Mucosa of rectum (tissue), 2 donors: ENCODE measurements around the gene SPON1.

Experiments used
- H3K27ac ChIP-seq, 2 donors: one replicate each; pipeline ENCODE4 v1.7.0; 2013; ENCODE audit warnings: inconsistent platforms in 2 of 2, low read depth in 2 of 2, low read length in 2 of 2
- H3K27me3 ChIP-seq, 2 donors: one replicate each; pipeline ENCODE4 v1.7.0; 2013; ENCODE audit warnings: low read length in 2 of 2; ENCODE audit not compliant: control insufficient read depth in 2 of 2, insufficient read depth in 2 of 2
- H3K36me3 ChIP-seq, 2 donors: one replicate each; pipeline ENCODE4 v1.7.0; 2013; ENCODE audit warnings: low read length in 2 of 2; ENCODE audit not compliant: control insufficient read depth in 2 of 2, insufficient read depth in 2 of 2
- H3K4me1 ChIP-seq, 2 donors: one replicate each; pipeline ENCODE4 v1.7.0; 2013; ENCODE audit warnings: low read length in 2 of 2, mild to moderate bottlenecking in 1 of 2; ENCODE audit not compliant: control insufficient read depth in 2 of 2, insufficient read depth in 2 of 2
- H3K4me3 ChIP-seq, 2 donors: one replicate each; pipeline ENCODE4 v1.7.0; 2013; ENCODE audit warnings: low read length in 2 of 2
- H3K9ac ChIP-seq, 2 donors: one replicate each; pipeline ENCODE4 v1.7.0; 2013; ENCODE audit warnings: low read length in 2 of 2, low read depth in 1 of 2, mild to moderate bottlenecking in 1 of 2
- H3K9me3 ChIP-seq, 2 donors: one replicate each; pipeline ENCODE4 v1.7.0; 2013; ENCODE audit warnings: low read length in 2 of 2; ENCODE audit not compliant: control insufficient read depth in 2 of 2
- donor health status: healthy.
- donor health status: Normal muscosa, but diverticular disease.

Gene SPON1

DNA sequence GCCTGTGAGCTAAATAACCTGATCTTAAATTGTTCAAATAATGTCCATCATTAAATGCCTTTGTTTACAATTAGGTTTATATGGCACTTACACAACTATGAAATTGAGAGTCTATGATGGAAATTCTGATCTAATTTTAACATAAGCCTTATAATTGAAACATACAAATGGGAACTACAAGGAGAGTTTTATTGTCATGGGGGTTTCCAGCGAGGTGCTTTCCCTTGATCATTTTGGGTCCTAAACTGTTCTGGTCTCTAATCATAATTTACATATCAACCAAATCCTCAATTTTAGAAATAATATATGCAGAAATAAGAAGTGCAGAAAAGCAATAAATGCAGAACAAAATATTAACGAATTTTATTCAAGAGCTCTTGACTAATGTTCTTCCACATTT is 351.6 kb downstream of the SPON1 start:
- Histone ChIP-seq H3K27ac (no peak overlapping the region), H3K9ac (no peak overlapping the region), H3K27me3 (no peaks in the 10 kb centered on the region), H3K9me3 (no peaks in the 10 kb centered on the region), H3K4me1 (peaks cover 8 to 19% of the 10 kb centered on the region in 2 donors), H3K36me3 (no peaks in the 10 kb centered on the region), H3K4me3 (no peak overlapping the region)

DNA sequence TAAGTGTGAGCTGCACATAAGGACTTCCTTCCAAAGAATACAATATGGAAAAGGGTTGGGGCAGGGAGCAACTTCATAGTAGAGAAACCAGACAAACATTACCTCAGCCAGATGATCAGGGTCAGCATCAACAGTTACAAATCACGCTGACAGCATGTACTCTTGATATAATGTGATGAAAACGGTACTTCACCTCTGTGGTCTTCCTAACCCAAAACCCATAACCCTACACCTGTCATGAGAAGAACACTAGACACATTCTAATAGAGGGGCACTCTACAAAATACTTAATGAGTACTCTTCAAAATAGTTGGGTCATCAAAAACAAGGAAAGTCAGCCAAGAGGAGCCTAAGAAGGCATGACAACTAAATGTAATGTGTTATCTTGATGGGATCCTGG is 352.6 kb downstream of the SPON1 start:
- Histone ChIP-seq H3K27ac (no peak overlapping the region), H3K9ac (no peak overlapping the region), H3K4me1 (peaks cover 7 to 9% of the 10 kb centered on the region in 2 donors), H3K4me3 (no peak overlapping the region), H3K27me3 (no peaks in the 10 kb centered on the region), H3K9me3 (no peaks in the 10 kb centered on the region), H3K36me3 (no peaks in the 10 kb centered on the region)
